Stimulated activated CD8-positive, alpha-beta memory T cell treated with anti-CD3 and anti-CD28 coated beads, Interleukin-4, amount 100 ng/mL, for 24 hours (primary cell): ENCODE data around the gene MTHFD2.
"Not testable (repeated sequence)": the region's sequence is repeated elsewhere in the genome, so short reads cannot be mapped to it uniquely, and the experiment has no call there.

Source experiments
- DNase-seq: peaks from one replicate; pipeline ENCODE4 v3.0.0-alpha.2; 2020; ENCODE audit warnings: low read depth

Gene MTHFD2

GRCh38 chr2:74229865-74230264 lies 31.4 kb downstream of the MTHFD2 start:
- DNase-seq: not testable (repeated sequence)

- DNase-seq: no peak
Observed at GRCh38 chr2:74232426-74232825, 34.0 kb downstream of the MTHFD2 start.

GRCh38 chr2:74233648-74234047 lies 35.2 kb downstream of the MTHFD2 start:
- no peak for DNase-seq

- DNase-seq: no peak
Observed at GRCh38 chr2:74235041-74235440, 36.6 kb downstream of the MTHFD2 start.

GRCh38 chr2:74238879-74239278 lies 40.5 kb downstream of the MTHFD2 start:
- no peak for DNase-seq

GRCh38 chr2:74239346-74239745 lies 40.9 kb downstream of the MTHFD2 start:
- no peak for DNase-seq

GRCh38 chr2:74242354-74243071 lies 44.1 kb downstream of the MTHFD2 start:
- no peak for DNase-seq

- DNase-seq: no peak
Observed at GRCh38 chr2:74244286-74244685, 45.9 kb downstream of the MTHFD2 start.

GRCh38 chr2:74246496-74247195 lies 48.2 kb downstream of the MTHFD2 start:
- no peak for DNase-seq

- DNase-seq: no peak
Observed at GRCh38 chr2:74249406-74250122, 51.1 kb downstream of the MTHFD2 start.

- peak; percentile 26 for DNase-seq
Observed at GRCh38 chr2:74250189-74250631, 51.8 kb downstream of the MTHFD2 start.

- DNase-seq: no peak
Observed at GRCh38 chr2:74252036-74252435, 53.6 kb downstream of the MTHFD2 start.

GRCh38 chr2:74252862-74253261 lies 54.4 kb downstream of the MTHFD2 start:
- DNase-seq: no peak

- no peak for DNase-seq
Observed at GRCh38 chr2:74253306-74253970, 55.0 kb downstream of the MTHFD2 start.

- no peak for DNase-seq
Observed at GRCh38 chr2:74253971-74254310, 55.5 kb downstream of the MTHFD2 start.

- no peak for DNase-seq
Observed at GRCh38 chr2:74255660-74256213, 57.3 kb downstream of the MTHFD2 start.

- DNase-seq: no peak
Observed at GRCh38 chr2:74259191-74259590, 60.8 kb downstream of the MTHFD2 start.

- no peak for DNase-seq
Observed at GRCh38 chr2:74259733-74260132, 61.3 kb downstream of the MTHFD2 start.

GRCh38 chr2:74260495-74260894 lies 62.1 kb downstream of the MTHFD2 start:
- DNase-seq: no peak

- DNase-seq: no peak
Observed at GRCh38 chr2:74261204-74261864, 62.9 kb downstream of the MTHFD2 start.

GRCh38 chr2:74262681-74263080 lies 64.3 kb downstream of the MTHFD2 start:
- no peak for DNase-seq

- no peak for DNase-seq
Observed at GRCh38 chr2:74264281-74264680, 65.9 kb downstream of the MTHFD2 start.
